Stimulated activated CD4-positive, alpha-beta T cell treated with anti-CD3 and anti-CD28 coated beads, Interleukin-4, amount 100 ng/mL, for 4 hours (primary cell): ENCODE results near the gene FTO.
A peak's percentile ranks its signal among the peaks of the same experiment; 100 is the strongest.

ENCODE experiments used
- DNase-seq, 2 experiments: peaks; one replicate each; pipeline ENCODE4 v3.0.0-alpha.2; 2020

FTO gene

DNA sequence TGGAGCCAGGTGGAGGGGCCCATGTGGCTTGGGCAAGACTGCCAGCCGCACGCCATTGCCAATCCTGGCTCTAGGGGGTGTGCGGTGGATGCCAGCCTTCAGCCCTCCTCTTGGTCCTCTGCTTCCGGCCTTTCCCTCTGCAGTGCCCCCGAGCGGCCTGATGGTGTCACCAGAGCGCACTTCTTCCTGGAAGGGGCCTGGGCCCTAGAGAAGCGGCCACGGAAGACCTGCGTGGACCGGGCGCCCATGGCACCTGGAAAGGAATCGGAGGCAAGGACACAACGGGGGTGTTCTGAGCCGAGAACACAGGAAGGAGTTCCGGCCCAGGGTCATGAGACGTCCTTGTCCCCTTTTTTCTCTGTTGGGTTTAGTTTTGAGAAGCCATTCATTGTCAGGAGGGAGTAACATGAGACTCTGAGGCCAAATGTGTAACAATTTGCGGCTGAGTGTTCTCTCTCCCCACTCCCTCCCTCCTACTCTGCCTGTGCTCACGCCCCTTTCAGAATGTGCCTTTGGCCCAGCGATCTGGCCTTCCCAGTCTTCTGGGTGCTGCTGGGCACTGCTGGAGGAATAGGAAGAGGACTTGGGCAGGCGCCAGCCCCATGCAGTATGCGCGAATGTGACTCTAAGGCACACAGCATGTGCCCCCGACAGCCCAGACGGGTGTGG, 489.8 kb downstream of the FTO start:
- peak in 1 of 2 experiments; percentile 5 for DNase-seq

DNA sequence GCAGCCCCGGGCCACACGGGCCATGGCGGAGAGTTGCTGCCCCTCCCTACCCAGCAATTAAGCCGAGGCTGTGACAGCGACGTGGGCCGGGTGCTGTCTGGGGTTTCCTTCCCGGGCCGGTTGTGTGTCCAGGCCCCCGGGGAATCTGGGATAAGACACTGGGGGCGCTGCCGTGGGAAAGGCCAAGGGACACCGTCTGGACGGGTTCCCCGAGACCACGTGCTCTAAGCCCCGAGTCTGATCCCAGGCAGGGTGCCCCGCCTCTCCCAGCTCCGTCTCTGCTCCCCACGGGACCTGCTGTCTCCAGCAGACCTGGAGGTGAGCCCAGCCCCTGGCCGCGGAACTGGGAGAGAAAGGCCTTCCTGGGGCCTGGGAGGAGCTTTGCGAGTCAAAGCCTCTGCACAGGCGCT, 490.4 kb downstream of the FTO start:
- DNase-seq = no peak

DNA sequence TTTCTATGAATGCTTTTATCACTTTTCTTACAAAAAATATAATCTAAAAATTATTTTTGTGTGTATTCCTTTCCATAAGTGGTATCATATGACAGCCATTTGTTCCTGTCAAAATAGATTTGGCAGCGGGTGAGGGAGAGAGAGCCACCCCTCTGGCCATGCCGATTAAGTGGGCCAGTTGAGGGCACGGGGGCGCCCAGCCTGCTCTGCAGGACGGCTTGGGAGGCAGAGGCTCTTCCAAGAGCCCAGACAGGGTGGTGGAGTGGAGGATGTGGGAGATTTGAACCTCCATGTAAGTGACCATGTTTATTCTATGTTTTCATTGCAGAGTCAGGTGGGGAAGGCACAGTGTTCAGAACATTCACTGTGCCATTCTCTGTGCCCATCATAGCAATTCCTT, 493.8 kb downstream of the FTO start:
- DNase-seq = no peak

DNA sequence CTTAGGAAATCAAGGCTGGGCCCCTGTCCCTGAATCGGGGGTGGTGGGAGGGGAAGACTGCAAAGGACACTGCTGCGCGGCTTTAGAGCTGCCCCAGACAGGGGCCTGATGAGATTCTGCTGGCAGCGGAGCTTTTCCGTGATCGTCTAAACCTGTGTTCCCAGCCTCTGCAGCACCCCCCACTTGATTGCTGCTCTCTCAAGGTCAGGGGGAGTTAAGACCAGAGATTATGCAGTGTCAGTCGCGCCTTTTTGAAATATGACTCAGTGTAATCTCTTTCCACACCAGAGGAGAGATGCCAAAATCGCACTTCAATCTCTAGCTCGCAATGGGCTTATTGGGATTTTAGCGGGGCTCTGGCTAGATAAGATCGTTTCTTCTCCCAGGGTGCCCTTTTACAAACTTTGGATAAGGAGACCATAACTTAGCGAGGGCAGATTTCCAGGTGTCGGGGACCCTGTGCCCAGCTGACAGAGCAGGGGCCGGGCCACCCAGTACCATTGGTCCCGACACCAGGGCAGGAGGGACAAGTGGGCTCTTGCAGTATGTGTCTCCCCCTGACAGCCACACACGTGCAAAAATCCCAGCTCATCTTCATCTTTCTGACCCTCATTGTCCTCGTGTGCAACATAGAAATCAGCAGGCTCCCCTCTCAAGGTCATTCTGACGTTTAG, 495.7 kb downstream of the FTO start:
- no peak for DNase-seq

DNA sequence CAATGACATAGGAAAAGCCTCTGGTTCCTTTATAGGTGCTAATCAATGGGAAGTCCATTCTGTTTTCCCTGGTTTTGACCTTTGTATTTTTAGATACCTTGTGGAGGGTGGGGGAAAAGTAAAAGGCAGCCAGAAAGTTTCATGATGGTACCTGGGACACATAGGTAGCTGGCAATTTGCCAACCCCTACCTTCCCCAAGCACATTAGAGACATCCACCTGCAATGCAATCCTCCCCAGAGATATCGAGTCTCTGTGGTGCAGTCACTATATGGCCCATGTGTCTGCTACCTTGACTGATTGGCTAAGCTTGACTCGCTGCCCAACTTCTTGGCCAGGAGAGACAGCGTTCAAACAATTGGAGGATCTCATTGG, 496.2 kb downstream of the FTO start:
- DNase-seq = no peak

DNA sequence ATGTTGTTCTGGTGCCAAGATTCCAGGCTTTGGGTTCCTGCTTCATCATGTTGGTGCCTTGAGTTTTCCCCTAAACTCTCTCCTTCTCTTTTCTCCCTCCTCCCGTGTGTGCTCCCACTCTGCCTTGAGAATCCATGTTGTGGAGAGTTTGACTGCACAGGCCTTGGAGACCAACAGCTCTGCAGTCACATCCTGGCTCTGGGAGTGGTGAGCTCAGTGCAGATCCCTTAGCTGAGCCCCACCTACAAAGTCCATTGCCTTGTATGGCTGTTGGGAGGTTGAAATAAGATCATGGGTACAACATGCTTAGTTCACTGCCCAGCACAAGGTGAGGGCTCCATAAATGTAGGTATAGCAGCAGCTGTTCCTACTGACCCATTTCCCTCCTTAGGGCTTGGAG, 496.8 kb downstream of the FTO start:
- DNase-seq = no peak

DNA sequence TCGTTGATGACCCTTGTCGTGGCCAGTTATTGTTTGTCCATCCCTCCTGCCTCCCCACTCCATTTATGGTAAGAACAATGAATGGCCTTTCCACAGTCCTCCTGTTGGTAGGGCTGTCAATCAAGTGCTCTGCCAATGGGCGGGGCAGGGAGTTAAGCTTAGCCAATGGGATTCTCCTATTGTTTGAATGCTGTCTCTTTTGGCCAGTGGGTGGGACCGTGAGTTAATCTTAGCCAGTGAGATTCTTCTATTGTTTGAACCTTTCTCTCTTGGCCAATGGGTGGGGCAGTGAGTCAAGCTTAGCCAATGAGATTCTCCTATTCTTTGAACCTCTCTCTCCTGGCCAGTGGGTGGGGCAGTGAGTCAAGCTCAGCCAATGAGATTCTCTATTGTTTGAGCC, 497.2 kb downstream of the FTO start:
- DNase-seq = no peak
